ENCODE measurements around the gene SPINK14.

DNA sequence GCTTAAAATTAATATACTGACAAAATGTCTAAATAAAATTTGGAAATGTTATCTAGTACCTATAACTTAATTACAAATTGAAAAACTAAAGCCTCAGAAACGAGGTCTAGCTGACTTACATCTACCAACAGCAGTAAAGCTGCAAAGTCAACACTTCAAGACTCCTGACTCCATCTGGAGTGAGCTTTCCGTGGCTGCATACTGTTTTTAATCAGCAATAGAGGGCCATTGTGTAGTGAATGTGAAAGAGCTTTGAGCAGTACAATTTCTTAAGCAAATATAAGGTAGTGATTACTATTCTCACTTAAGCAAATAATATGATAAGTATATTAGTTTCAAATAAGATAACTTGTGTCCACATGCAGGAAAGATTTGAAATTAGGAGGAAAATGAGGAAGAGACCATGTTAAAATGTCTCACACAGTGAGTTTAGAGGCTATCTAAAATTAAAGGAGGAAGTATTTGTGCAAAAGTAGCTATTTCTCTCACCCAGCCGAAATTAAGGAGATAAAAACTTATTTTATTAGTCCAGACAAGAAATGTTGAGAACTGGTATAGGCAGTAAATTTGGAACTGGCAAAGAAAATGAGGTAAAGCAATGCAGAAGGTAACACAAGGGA, 40.9 kb downstream of the SPINK14 start:
- TF ChIP-seq, protein P1, sequence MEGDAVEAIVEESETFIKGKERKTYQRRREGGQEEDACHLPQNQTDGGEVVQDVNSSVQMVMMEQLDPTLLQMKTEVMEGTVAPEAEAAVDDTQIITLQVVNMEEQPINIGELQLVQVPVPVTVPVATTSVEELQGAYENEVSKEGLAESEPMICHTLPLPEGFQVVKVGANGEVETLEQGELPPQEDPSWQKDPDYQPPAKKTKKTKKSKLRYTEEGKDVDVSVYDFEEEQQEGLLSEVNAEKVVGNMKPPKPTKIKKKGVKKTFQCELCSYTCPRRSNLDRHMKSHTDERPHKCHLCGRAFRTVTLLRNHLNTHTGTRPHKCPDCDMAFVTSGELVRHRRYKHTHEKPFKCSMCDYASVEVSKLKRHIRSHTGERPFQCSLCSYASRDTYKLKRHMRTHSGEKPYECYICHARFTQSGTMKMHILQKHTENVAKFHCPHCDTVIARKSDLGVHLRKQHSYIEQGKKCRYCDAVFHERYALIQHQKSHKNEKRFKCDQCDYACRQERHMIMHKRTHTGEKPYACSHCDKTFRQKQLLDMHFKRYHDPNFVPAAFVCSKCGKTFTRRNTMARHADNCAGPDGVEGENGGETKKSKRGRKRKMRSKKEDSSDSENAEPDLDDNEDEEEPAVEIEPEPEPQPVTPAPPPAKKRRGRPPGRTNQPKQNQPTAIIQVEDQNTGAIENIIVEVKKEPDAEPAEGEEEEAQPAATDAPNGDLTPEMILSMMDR (IDR thresholded peaks at IDR 0.05; ENCODE audit: low read depth, low read length, missing input control) = no peak
- TF ChIP-seq, protein P2, sequence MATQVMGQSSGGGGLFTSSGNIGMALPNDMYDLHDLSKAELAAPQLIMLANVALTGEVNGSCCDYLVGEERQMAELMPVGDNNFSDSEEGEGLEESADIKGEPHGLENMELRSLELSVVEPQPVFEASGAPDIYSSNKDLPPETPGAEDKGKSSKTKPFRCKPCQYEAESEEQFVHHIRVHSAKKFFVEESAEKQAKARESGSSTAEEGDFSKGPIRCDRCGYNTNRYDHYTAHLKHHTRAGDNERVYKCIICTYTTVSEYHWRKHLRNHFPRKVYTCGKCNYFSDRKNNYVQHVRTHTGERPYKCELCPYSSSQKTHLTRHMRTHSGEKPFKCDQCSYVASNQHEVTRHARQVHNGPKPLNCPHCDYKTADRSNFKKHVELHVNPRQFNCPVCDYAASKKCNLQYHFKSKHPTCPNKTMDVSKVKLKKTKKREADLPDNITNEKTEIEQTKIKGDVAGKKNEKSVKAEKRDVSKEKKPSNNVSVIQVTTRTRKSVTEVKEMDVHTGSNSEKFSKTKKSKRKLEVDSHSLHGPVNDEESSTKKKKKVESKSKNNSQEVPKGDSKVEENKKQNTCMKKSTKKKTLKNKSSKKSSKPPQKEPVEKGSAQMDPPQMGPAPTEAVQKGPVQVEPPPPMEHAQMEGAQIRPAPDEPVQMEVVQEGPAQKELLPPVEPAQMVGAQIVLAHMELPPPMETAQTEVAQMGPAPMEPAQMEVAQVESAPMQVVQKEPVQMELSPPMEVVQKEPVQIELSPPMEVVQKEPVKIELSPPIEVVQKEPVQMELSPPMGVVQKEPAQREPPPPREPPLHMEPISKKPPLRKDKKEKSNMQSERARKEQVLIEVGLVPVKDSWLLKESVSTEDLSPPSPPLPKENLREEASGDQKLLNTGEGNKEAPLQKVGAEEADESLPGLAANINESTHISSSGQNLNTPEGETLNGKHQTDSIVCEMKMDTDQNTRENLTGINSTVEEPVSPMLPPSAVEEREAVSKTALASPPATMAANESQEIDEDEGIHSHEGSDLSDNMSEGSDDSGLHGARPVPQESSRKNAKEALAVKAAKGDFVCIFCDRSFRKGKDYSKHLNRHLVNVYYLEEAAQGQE (IDR thresholded peaks at IDR 0.05) = no peak
- TF ChIP-seq JUND (IDR thresholded peaks at IDR 0.05) (no peak), TAF1 (conservative IDR thresholded peaks at IDR 0.05) (no peak), SP1 (IDR thresholded peaks at IDR 0.05) (no peak), EGR1 (IDR thresholded peaks at IDR 0.05; ENCODE audit: low read depth in 2 of 2) (no peak), RXRA (IDR thresholded peaks at IDR 0.05) (no peak), RAD21 (IDR thresholded peaks at IDR 0.05) (no peak), HNF4G (IDR thresholded peaks at IDR 0.05) (no peak), YY1 (IDR thresholded peaks at IDR 0.05) (no peak), FOXA2 (IDR thresholded peaks at IDR 0.05) (no peak)
- TF ChIP-seq, protein P3, sequence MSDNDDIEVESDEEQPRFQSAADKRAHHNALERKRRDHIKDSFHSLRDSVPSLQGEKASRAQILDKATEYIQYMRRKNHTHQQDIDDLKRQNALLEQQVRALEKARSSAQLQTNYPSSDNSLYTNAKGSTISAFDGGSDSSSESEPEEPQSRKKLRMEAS (IDR thresholded peaks at IDR 0.05) = no peak
- TF ChIP-seq, protein P4, sequence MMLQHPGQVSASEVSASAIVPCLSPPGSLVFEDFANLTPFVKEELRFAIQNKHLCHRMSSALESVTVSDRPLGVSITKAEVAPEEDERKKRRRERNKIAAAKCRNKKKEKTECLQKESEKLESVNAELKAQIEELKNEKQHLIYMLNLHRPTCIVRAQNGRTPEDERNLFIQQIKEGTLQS (IDR thresholded peaks at IDR 0.05) = no peak
